ENCODE measurements around the gene UGT2B10.
"Not testable (repeated sequence)": the region's sequence is repeated elsewhere in the genome, so short reads cannot be mapped to it uniquely, and the experiment has no call there.

Gene UGT2B10

DNA sequence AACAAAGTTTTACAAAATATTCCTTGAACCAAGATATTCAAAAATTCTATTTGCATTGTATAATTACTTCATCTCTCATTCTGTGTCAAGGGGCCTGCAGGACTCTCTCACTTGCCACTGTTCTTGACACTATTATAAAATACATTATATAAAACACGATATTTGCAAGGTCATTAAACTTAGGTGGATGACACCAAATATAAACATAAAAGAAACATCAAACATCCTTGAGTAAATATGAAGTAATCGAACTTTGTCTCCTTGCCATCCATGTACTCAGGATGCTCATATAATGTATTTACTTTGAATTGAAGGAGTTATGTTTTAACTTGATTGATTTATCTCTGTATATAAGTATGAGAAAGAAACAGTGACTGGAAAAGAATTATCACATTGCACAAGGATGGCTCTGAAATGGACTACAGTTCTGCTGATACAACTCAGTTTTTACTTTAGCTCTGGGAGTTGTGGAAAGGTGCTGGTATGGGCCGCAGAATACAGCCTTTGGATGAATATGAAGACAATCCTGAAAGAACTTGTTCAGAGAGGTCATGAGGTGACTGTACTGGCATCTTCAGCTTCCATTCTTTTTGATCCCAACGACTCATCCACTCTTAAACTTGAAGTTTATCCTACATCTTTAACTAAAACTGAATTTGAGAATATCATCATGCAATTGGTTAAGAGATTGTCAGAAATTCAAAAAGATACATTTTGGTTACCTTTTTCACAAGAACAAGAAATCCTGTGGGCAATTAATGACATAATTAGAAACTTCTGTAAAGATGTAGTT is at the start of gene UGT2B10:
Gene UGT2B10 (plus strand): TSS at position 378 of the 793 bp plus-strand sequence. CDS start 26 bp downstream, at position 404.
- H3K4me3 ChIP-seq (ENCODE audit: low read length); DNase-seq (ENCODE audit: low read depth): not testable (repeated sequence)

DNA sequence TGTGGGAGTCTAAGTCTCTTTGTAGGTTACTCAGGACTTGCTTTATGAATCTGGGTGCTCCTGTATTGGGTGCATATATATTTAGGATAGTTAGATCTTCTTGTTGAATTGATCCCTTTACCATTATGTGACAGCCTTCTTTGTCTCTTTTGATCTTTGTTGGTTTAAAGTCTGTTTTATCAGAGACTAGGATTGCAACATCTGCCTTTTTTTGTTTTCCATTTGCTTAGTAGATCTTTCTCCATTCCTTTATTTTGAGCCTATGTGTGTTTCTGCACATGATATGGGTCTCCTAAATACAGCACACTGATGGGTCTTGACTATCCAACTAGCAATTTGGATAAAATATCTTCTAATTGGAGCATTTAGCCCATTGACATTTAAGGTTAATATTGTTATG is 44.0 kb upstream of the UGT2B10 start:
- not testable (repeated sequence) for DNase-seq (ENCODE audit: low read depth)

DNA sequence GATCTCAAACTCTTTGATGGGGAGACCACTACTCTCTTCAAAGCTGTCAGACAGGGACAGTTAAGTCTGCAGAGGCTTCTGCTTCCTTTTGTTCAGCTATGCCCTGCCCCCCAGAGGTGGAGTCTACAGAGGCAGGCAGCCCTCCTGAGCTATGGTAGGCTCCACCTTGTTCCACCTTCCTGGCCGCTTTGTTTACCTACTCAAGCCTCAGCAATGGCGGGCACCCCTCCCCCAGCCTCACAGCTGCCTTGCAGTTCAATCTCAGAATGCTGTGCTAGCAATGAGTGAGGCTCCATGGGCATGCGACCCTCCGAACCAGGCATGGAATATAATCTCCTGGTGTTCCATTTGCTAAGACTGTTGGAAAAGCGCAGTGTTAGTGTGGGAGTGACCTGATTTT is 42.1 kb upstream of the UGT2B10 start:
- DNase-seq (ENCODE audit: low read depth): no peak
- TF ChIP-seq, protein P1, sequence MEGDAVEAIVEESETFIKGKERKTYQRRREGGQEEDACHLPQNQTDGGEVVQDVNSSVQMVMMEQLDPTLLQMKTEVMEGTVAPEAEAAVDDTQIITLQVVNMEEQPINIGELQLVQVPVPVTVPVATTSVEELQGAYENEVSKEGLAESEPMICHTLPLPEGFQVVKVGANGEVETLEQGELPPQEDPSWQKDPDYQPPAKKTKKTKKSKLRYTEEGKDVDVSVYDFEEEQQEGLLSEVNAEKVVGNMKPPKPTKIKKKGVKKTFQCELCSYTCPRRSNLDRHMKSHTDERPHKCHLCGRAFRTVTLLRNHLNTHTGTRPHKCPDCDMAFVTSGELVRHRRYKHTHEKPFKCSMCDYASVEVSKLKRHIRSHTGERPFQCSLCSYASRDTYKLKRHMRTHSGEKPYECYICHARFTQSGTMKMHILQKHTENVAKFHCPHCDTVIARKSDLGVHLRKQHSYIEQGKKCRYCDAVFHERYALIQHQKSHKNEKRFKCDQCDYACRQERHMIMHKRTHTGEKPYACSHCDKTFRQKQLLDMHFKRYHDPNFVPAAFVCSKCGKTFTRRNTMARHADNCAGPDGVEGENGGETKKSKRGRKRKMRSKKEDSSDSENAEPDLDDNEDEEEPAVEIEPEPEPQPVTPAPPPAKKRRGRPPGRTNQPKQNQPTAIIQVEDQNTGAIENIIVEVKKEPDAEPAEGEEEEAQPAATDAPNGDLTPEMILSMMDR (IDR thresholded peaks at IDR 0.05; ENCODE audit: insufficient read depth, low read depth, low read length, missing control alignments): no peak
- no peak overlapping the region for H3K4me3 ChIP-seq (ENCODE audit: low read length)

More for the DNA sequence above, 44.0 kb upstream of the UGT2B10 start:
- not testable (repeated sequence) for H3K4me3 ChIP-seq (ENCODE audit: low read length)

DNA sequence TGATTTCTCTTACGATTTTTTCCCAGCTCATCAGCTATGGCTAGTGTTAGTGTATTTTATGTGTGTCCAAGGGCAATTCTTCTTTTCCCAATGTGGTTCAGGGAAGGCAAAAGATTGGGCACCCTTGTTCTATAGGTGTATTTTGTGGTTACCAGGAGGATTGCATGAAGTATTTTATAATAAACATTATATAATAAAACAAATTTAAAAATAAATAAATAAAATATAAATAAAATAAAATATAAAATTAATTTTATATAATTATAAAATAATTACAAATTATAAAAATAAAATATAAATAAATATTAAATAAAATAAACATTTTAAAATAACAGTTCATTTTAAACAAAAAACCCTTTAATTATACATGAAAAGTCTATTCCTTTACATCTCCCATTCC is 35.6 kb upstream of the UGT2B10 start:
- TF ChIP-seq, protein P1 (IDR thresholded peaks at IDR 0.05; ENCODE audit: insufficient read depth, low read depth, low read length, missing control alignments): no peak
- no peak overlapping the region for H3K4me3 ChIP-seq (ENCODE audit: low read length)
- DNase-seq (ENCODE audit: low read depth): no peak

DNA sequence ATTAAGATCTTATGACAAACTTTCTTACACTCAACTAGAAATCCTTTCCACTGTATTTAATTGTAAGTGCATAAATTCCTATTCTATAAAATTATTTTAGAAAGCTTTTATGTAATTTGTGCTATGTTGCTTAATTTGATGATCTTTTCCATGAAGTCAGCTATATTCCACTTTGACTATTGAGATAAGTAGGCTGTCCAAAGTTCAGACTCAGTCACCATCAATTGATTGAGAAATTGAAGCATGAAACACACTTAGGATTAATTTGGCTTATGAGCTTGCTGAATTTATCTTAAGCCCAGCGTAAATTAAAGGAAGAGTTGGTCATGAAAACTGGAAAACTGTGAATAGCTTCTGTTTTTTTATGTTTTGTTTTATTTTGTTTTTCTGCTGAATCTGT is 18.7 kb upstream of the UGT2B10 start:
- TF ChIP-seq, protein P1 (IDR thresholded peaks at IDR 0.05; ENCODE audit: insufficient read depth, low read depth, low read length, missing control alignments): no peak
- no peak for DNase-seq (ENCODE audit: low read depth)
- H3K4me3 ChIP-seq (ENCODE audit: low read length): no peak overlapping the region

DNA sequence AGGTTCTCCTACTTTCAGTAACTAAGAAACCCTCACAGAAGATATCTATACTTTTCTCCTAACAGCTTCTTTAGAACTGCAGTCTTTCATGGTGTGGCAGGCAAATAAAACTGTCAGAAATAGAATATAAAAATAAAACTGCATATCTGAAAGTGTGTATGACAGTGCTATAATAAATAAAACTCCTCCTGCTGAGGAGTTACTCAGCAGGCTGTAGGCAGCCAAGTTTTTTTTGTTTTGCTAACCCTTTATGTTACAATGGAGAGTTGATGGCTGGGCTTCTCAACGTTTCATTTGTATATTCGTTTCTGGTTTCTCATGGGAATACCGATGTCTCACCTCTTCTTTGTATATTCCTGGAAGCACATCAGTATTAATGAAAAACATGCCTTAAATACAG is 18.2 kb upstream of the UGT2B10 start:
- no peak for DNase-seq (ENCODE audit: low read depth)
- no peak overlapping the region for H3K4me3 ChIP-seq (ENCODE audit: low read length)
- TF ChIP-seq, protein P1 (IDR thresholded peaks at IDR 0.05; ENCODE audit: insufficient read depth, low read depth, low read length, missing control alignments): no peak

DNA sequence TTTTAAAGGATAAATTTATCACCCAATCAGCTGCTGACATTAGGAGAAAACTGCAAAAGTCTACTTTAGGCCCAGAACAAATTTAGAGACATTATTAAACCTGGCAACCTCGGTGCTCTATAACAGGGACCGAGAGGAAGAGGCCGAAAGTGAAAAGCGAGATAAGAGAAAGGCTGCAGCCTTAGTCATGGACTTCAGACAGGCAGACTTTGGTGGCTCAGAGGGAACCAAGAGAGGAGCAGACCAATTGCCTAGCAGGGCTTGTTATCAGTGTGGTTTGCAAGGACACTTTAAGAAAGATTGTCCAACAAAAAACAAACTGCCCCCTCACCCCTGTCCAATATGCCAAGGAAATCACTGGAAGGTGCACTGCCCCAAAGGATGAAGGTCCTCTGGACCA is 12.8 kb upstream of the UGT2B10 start:
- TF ChIP-seq, protein P1 (IDR thresholded peaks at IDR 0.05; ENCODE audit: insufficient read depth, low read depth, low read length, missing control alignments): no peak
- no peak for DNase-seq (ENCODE audit: low read depth)
- H3K4me3 ChIP-seq (ENCODE audit: low read length): no peak overlapping the region

DNA sequence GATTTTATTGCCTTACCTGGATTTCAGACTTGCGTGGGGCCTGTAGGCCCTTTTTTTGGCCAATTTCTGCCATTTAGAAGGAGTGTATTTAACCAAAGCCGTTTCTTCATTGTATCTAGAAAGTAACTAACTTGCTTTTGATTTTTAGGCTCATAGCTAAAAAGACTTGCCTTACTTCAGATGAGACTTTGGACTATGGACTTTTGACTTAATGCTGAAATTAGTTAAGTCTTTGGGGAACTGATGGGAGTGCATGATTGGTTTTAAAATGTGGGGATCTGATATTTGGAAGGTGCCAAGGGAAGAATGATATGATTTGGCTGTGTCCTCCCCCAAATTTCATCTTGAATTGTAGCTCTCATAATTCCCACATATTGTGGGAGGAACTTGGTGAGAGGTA is 7.7 kb upstream of the UGT2B10 start:
- no peak overlapping the region for H3K4me3 ChIP-seq (ENCODE audit: low read length)
- TF ChIP-seq, protein P1 (IDR thresholded peaks at IDR 0.05; ENCODE audit: insufficient read depth, low read depth, low read length, missing control alignments): no peak
- no peak for DNase-seq (ENCODE audit: low read depth)

All from epithelial cell of esophagus (primary cell).